Measurements from ENCODE around the gene SPEG. TPM values are rescaled to one million over a fixed set of nuclear protein-coding genes. Genes with fewer than 3 reads are reported as not detected.

SPEG gene
- total and polyA plus RNA-seq, 2 of the 13 experiments (the other 11 are each of a cell fraction or from before 2014, with no cell fraction given) = 0.18 to 0.24 TPM

GRCh38 chr2:219388121-219388906 lies 46.3 kb upstream of the SPEG start (continued):
- TF ChIP-seq ZNF263 (CRISPR knock-in tag; IDR thresholded peaks at IDR 0.05) (no peak), GATAD2A (CRISPR knock-in tag; IDR thresholded peaks at IDR 0.05) (peak; percentile 15), SAFB2 (CRISPR knock-in tag; IDR thresholded peaks at IDR 0.05; ENCODE audit: borderline replicate concordance, low read depth) (no peak), ZNF878 (CRISPR knock-in tag; IDR thresholded peaks at IDR 0.05) (no peak), MLXIP (CRISPR knock-in tag; IDR thresholded peaks at IDR 0.05; ENCODE audit: borderline replicate concordance) (no peak), ZSCAN21 (CRISPR knock-in tag; IDR thresholded peaks at IDR 0.05; ENCODE audit: borderline replicate concordance) (peak; percentile 34; the same call in 1 of the 2 replicates), ZBTB40 (IDR thresholded peaks at IDR 0.05) (no peak), ZBTB40 (CRISPR knock-in tag; IDR thresholded peaks at IDR 0.05) (peak; percentile 76; the same call in 1 of the 2 replicates), NFKB2 (CRISPR knock-in tag; IDR thresholded peaks at IDR 0.05; ENCODE audit: borderline replicate concordance) (peak; percentile 63; the same call in 1 of the 2 replicates), ATF5 (CRISPR knock-in tag; IDR thresholded peaks at IDR 0.05; ENCODE audit: low read depth) (no peak), XRCC5 (optimal IDR thresholded peaks at IDR 0.05; ENCODE audit: low read length) (peak; percentile 92), MTF2 (CRISPR knock-in tag; IDR thresholded peaks at IDR 0.05; ENCODE audit: borderline replicate concordance) (no peak), MTERF4 (CRISPR knock-in tag; IDR thresholded peaks at IDR 0.05) (no peak), CENPBD1 (CRISPR knock-in tag; IDR thresholded peaks at IDR 0.05; ENCODE audit: borderline replicate concordance, low read depth) (0 out of 2 replicates have a peak, but pooled peaks have one; percentile 34)
